K562 (cell line): ENCODE results near the gene SAPCD1. TPM values are rescaled to one million over a fixed set of nuclear protein-coding genes. Genes with fewer than 3 reads are reported as not detected.
A peak's percentile ranks its signal among the peaks of the same experiment; 100 is the strongest.

ENCODE experiments used
- AFF1 ChIP-seq, 2 experiments: fragments of 450-650 bp; IDR thresholded peaks; 2 replicates each; pipeline ENCODE4 v1.6.1; 2018; ENCODE audit warnings: mild to moderate bottlenecking in 2 of 2, low read depth in 1 of 2; ENCODE audit not compliant: partially characterized antibody in 2 of 2
- ATF4 ChIP-seq: fragments of 450-650 bp; formaldehyde crosslinking; IDR thresholded peaks from 2 replicates; pipeline ENCODE4 v1.4.0; 2022; ENCODE audit warnings: mild to moderate bottlenecking, moderate library complexity
- CHAMP1 ChIP-seq: fragments of 450-650 bp; IDR thresholded peaks from 2 replicates; pipeline ENCODE4 v1.6.1; 2016; ENCODE audit warnings: mild to moderate bottlenecking
- E2F8 ChIP-seq: fragments of 450-650 bp; IDR thresholded peaks from 2 replicates; pipeline ENCODE4 v1.7.1; 2018; ENCODE audit warnings: mild to moderate bottlenecking, low read depth; ENCODE audit not compliant: partially characterized antibody
- ELF2 ChIP-seq: fragments of 250-450 bp; sonication (Bioruptor Pico); IDR thresholded peaks from 2 replicates; pipeline ENCODE4 v1.5.0; 2021; ENCODE audit warnings: mild to moderate bottlenecking
- ETS1 ChIP-seq: conservative IDR thresholded peaks from 2 replicates; pipeline ENCODE4 v1.6.1; 2011; ENCODE audit warnings: low read depth, mild to moderate bottlenecking, low read length; ENCODE audit not compliant: control insufficient read depth
- FOXO4 ChIP-seq: fragments of 450-650 bp; formaldehyde crosslinking; IDR thresholded peaks from 2 replicates; pipeline ENCODE4 v1.4.0; 2020; ENCODE audit warnings: mild to moderate bottlenecking, moderate library complexity
- LARP7 ChIP-seq: fragments of 450-650 bp; IDR thresholded peaks from 2 replicates; pipeline ENCODE4 v1.6.1; 2016
- MEIS2 ChIP-seq: fragments of 450-650 bp; IDR thresholded peaks from 2 replicates; pipeline ENCODE4 v1.6.1; 2014; ENCODE audit warnings: mild to moderate bottlenecking; ENCODE audit not compliant: partially characterized antibody
- NFE2L1 ChIP-seq: fragments of 450-650 bp; IDR thresholded peaks from 2 replicates; pipeline ENCODE4 v1.6.1; 2016; ENCODE audit warnings: missing genetic modification characterization, low read depth, mild to moderate bottlenecking, missing compliant biosample characterization, moderate library complexity, borderline replicate concordance
- NFIC ChIP-seq: fragments of 450-650 bp; IDR thresholded peaks from 2 replicates; pipeline ENCODE4 v1.6.1; 2017; ENCODE audit warnings: mild to moderate bottlenecking, inconsistent platforms
- ZBTB8A ChIP-seq: fragments of 450-650 bp; IDR thresholded peaks from 2 replicates; pipeline ENCODE4 v1.6.1; 2018; ENCODE audit warnings: mild to moderate bottlenecking, moderate library complexity; ENCODE audit not compliant: partially characterized antibody
- ZNF12 ChIP-seq: sonication (generic); formaldehyde crosslinking; IDR thresholded peaks from 2 replicates; pipeline ENCODE4 v1.4.0; 2020; ENCODE audit warnings: mild to moderate bottlenecking, missing genetic modification reagents
- ZNF384 ChIP-seq: IDR thresholded peaks from 2 replicates; pipeline ENCODE4 v1.6.1; 2012; ENCODE audit warnings: low read depth, low read length, improper control_type of control experiment
- ZNF766 ChIP-seq: fragments of 200-800 bp; sonication (Bioruptor generic); conservative IDR thresholded peaks from 2 replicates; pipeline ENCODE4 v1.6.1; 2016; ENCODE audit warnings: missing genetic modification characterization, missing compliant biosample characterization
- polyA plus RNA-seq, 8 experiments: library from polyadenylated mRNA; depleted of rRNA in 4 of 8; stranded (reverse) in 5 of 8; unstranded in 3 of 8; fragments of >200 nt; fragmentation: Nextera tagmentation in 2 of 8; fragmentation: Illumina TruSeq in 1 of 8; extraction: Ambion mirVana in 2 of 8; extraction: Trizol in 1 of 8; gene quantifications; 2 replicates each; pipeline versions ENCODE4 v1.2.1 to v1.2.3, GENCODE V29; 2011 to 2014; ENCODE audit warnings: inconsistent platforms in 1 of 8, missing spikeins in 1 of 8
- total RNA-seq, 7 experiments: library from RNA; depleted of rRNA in 6 of 7; stranded (reverse); fragments of >200 nt in 6 of 7; fragmentation: Illumina TruSeq in 2 of 7; extraction: Trizol in 2 of 7; gene quantifications; 2 replicates each; pipeline versions ENCODE4 v1.2.1 to v1.2.3, GENCODE V29; 2011 to 2021; ENCODE audit warnings: low replicate concordance in 1 of 7

The SAPCD1 gene
- total and polyA plus RNA-seq, 9 of the 15 experiments (the other 6 are each of a cell fraction or from before 2014, with no cell fraction given) = 2.6 to 30.2 (median 7.4) TPM

GRCh38 chr6:31730631-31731086, 31.8 kb upstream of the SAPCD1 start (continued):
- no peak for TF ChIP-seq E2F8
- no peak for TF ChIP-seq ELF2 (CRISPR knock-in tag)
- no peak for TF ChIP-seq ZNF12 (CRISPR knock-in tag)
- peak; percentile 58 for TF ChIP-seq ATF4
- TF ChIP-seq AFF1 (IDR thresholded peaks at IDR 0.05; ENCODE audit: low read depth in 1 of 2, partially characterized antibody in 2 of 2) = peak in 1 of 2 experiments; percentile 36
- TF ChIP-seq NFE2L1 (tag) = no peak
- TF ChIP-seq ZNF766 (CRISPR knock-in tag) = no peak
- no peak for TF ChIP-seq CHAMP1
- TF ChIP-seq NFIC = no peak
- no peak for TF ChIP-seq LARP7
- no peak for TF ChIP-seq ZBTB8A
- no peak for TF ChIP-seq ETS1
- peak; percentile 71; the same call in 1 of the 2 replicates for TF ChIP-seq FOXO4 (CRISPR knock-in tag)
- no peak for TF ChIP-seq MEIS2
- TF ChIP-seq ZNF384 = no peak
